ENCODE results near the gene TFAM. TPM values are rescaled to one million over a fixed set of nuclear protein-coding genes. Genes with fewer than 3 reads are reported as not detected.

The TFAM gene
- total RNA-seq, 1 experiment from 2014 or later, result 74.4 TPM

GRCh38 chr10:58448121-58448935 is 63.1 kb downstream of the TFAM start:
- H3K27me3 Mint-ChIP-seq (ENCODE audit: low read depth), result no peaks in the 10 kb centered on the region
- peaks cover 20% of the 10 kb centered on the region for H3K36me3 Mint-ChIP-seq
- no peak for DNase-seq (ENCODE audit: low spot score)
- CTCF ChIA-PET, result no interaction called here
- H3K4me3 Mint-ChIP-seq, result no peak overlapping the region
- H3K9me3 Mint-ChIP-seq, result peaks cover 31% of the 10 kb centered on the region
- ATAC-seq, result no peak
- H3K4me1 Mint-ChIP-seq, result no peaks in the 10 kb centered on the region
- TF ChIP-seq, protein P1, sequence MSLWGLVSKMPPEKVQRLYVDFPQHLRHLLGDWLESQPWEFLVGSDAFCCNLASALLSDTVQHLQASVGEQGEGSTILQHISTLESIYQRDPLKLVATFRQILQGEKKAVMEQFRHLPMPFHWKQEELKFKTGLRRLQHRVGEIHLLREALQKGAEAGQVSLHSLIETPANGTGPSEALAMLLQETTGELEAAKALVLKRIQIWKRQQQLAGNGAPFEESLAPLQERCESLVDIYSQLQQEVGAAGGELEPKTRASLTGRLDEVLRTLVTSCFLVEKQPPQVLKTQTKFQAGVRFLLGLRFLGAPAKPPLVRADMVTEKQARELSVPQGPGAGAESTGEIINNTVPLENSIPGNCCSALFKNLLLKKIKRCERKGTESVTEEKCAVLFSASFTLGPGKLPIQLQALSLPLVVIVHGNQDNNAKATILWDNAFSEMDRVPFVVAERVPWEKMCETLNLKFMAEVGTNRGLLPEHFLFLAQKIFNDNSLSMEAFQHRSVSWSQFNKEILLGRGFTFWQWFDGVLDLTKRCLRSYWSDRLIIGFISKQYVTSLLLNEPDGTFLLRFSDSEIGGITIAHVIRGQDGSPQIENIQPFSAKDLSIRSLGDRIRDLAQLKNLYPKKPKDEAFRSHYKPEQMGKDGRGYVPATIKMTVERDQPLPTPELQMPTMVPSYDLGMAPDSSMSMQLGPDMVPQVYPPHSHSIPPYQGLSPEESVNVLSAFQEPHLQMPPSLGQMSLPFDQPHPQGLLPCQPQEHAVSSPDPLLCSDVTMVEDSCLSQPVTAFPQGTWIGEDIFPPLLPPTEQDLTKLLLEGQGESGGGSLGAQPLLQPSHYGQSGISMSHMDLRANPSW (CRISPR knock-in tag; conservative IDR thresholded peaks at IDR 0.05; ENCODE audit: low read depth), result no peak
- TF ChIP-seq, protein P2, sequence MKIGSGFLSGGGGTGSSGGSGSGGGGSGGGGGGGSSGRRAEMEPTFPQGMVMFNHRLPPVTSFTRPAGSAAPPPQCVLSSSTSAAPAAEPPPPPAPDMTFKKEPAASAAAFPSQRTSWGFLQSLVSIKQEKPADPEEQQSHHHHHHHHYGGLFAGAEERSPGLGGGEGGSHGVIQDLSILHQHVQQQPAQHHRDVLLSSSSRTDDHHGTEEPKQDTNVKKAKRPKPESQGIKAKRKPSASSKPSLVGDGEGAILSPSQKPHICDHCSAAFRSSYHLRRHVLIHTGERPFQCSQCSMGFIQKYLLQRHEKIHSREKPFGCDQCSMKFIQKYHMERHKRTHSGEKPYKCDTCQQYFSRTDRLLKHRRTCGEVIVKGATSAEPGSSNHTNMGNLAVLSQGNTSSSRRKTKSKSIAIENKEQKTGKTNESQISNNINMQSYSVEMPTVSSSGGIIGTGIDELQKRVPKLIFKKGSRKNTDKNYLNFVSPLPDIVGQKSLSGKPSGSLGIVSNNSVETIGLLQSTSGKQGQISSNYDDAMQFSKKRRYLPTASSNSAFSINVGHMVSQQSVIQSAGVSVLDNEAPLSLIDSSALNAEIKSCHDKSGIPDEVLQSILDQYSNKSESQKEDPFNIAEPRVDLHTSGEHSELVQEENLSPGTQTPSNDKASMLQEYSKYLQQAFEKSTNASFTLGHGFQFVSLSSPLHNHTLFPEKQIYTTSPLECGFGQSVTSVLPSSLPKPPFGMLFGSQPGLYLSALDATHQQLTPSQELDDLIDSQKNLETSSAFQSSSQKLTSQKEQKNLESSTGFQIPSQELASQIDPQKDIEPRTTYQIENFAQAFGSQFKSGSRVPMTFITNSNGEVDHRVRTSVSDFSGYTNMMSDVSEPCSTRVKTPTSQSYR (CRISPR knock-in tag; IDR thresholded peaks at IDR 0.05), result no peak
- no peak for TF ChIP-seq ZNF423 (CRISPR knock-in tag; IDR thresholded peaks at IDR 0.05)
- TF ChIP-seq AR (CRISPR knock-in tag; IDR thresholded peaks at IDR 0.05), result no peak
- TF ChIP-seq ZSCAN18 (CRISPR knock-in tag; IDR thresholded peaks at IDR 0.05), result no peak
- no peak for TF ChIP-seq ZNF121 (CRISPR knock-in tag; IDR thresholded peaks at IDR 0.05)
- no peak for TF ChIP-seq NFYB (CRISPR knock-in tag; conservative IDR thresholded peaks at IDR 0.05; ENCODE audit: low read depth)
- TF ChIP-seq, protein P3, sequence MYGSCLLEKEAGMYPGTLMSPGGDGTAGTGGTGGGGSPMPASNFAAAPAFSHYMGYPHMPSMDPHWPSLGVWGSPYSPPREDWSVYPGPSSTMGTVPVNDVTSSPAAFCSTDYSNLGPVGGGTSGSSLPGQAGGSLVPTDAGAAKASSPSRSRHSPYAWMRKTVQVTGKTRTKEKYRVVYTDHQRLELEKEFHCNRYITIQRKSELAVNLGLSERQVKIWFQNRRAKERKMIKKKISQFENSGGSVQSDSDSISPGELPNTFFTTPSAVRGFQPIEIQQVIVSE (CRISPR knock-in tag; IDR thresholded peaks at IDR 0.05; ENCODE audit: borderline replicate concordance), result no peak
- TF ChIP-seq ZNF416 (CRISPR knock-in tag; IDR thresholded peaks at IDR 0.05), result no peak
- no peak for TF ChIP-seq GRHL2 (CRISPR knock-in tag; IDR thresholded peaks at IDR 0.05; ENCODE audit: insufficient replicate concordance, severe bottlenecking)
- TF ChIP-seq, protein P4, sequence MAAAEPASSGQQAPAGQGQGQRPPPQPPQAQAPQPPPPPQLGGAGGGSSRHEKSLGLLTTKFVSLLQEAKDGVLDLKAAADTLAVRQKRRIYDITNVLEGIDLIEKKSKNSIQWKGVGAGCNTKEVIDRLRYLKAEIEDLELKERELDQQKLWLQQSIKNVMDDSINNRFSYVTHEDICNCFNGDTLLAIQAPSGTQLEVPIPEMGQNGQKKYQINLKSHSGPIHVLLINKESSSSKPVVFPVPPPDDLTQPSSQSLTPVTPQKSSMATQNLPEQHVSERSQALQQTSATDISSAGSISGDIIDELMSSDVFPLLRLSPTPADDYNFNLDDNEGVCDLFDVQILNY (CRISPR knock-in tag; IDR thresholded peaks at IDR 0.05), result no peak
- no peak for TF ChIP-seq CBFB (CRISPR knock-in tag; IDR thresholded peaks at IDR 0.05; ENCODE audit: low read depth)
- no peak for TF ChIP-seq IRF2 (CRISPR knock-in tag; IDR thresholded peaks at IDR 0.05; ENCODE audit: borderline replicate concordance, low read depth)
- H3K27ac Mint-ChIP-seq, result no peak overlapping the region
- POLR2A ChIA-PET, result no interaction called here

Other genes with a start within 250 kb of the TFAM start
- gene IPMK, start 117.5 kb upstream of the TFAM start, total RNA-seq (2021), result 9.7 to 10.9 TPM (median 9.9 TPM) in 3 replicates
- gene CISD1, start 116.2 kb upstream of the TFAM start, total RNA-seq (2021), result 46.6 to 53.8 TPM (median 48.3 TPM) in 3 replicates
- 23.7 to 24.6 TPM (median 23.8 TPM) in 3 replicates for gene UBE2D1, start 50.4 kb upstream of the TFAM start, total RNA-seq (2021)
- gene BICC1, start 127.5 kb downstream of the TFAM start, total RNA-seq (2021), result 0.61 to 0.85 TPM (median 0.78 TPM) in 3 replicates

Measured in WTC11 (cell line).